Measurements from ENCODE around the gene HTT.

Gene HTT

DNA sequence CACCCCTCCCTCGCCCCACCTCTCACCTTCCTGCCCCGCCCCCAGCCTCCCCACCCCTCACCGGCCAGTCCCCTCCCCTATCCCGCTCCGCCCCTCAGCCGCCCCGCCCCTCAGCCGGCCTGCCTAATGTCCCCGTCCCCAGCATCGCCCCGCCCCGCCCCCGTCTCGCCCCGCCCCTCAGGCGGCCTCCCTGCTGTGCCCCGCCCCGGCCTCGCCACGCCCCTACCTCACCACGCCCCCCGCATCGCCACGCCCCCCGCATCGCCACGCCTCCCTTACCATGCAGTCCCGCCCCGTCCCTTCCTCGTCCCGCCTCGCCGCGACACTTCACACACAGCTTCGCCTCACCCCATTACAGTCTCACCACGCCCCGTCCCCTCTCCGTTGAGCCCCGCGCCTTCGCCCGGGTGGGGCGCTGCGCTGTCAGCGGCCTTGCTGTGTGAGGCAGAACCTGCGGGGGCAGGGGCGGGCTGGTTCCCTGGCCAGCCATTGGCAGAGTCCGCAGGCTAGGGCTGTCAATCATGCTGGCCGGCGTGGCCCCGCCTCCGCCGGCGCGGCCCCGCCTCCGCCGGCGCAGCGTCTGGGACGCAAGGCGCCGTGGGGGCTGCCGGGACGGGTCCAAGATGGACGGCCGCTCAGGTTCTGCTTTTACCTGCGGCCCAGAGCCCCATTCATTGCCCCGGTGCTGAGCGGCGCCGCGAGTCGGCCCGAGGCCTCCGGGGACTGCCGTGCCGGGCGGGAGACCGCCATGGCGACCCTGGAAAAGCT is at the start of gene HTT, which contains the start of gene HTT-AS:
Gene HTT (plus strand): TSS at position 604 of the 768 bp plus-strand sequence. CDS start 145 bp downstream, at position 749.
Gene HTT-AS (minus strand): TSS at position 461 of the 768 bp plus-strand sequence.
- DNase-seq, result peak; percentile 76

DNA sequence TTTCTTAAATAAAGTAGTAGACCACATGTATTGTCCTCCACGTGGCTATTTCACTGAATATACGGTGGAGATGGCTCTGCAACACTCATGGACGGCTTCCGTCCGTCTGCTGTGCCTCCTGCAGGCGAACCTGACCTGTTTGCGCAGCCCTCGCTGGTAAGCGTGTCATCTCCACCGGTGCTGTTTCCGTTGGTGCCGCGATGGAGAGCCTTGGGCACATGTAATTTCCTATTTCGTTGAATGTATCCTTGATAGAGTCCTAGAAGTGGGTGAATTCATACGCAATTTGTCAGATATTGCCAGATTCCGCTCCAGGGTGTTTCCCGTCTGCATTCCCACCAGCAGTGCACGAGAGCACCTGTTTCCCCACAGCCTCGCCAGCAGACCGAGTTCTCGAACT is 48.6 kb upstream of the HTT start:
- DNase-seq, result no peak

DNA sequence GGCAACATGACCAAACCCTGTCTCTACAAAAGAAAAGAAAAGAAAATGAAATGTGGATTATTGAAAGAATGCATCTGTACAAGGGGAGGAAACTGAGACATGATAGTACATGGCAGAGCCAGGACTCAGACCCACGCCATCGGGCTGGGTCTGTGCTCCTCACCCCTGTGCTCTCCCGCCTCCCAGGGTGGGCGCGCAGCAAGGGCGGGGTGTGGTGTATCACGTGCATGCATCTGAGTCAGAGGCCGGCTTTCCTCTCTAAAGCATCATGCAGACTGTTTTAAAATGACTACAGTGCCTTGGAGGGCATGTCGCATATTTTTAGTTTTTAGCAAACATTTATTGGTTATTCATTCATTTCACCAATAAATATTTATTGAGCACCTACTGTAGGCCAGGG is 47.9 kb upstream of the HTT start:
- DNase-seq, result no peak

GRCh38 chr4:3029464-3029863 is 45.0 kb upstream of the HTT start:
- no peak for DNase-seq

- peak; percentile 2 for DNase-seq
These were observed 43.7 kb upstream of the HTT start for GRCh38 chr4:3030566-3031356.

DNA sequence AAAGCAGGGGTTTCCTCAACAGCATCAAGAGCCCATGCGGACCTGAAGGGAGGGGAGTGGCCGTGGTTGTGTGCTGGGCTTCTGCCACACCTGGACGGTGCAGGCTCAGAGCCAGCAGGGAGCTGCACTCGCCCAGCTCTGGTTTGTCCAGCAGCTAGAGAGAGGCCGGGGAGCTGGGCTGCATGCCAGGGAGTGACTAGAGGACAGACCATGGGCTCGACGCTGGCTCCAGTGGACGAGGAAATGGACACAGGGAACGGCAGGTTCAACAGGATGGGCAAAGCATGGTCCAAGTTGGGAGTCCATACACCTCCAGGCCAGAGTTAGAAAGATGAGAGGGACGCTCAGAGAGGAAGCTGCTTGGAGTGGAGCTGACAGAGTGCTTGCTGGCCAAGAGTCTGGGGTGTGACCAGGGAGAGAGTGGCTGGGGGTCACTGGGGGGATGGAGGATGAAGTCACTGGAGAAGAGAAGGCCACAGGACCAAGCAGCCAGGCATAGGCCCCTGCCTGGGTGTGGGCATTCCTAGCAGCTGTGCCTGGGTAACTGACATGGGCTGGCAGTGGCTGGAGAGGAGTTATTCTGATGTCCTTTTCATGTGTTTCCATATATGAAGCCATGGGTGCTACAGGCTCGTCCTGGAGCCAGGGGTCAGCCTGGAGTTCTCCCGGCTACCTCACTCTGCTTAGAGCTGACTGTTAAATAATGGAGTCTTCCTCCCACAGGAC is 43.0 kb upstream of the HTT start:
- no peak for DNase-seq

DNA sequence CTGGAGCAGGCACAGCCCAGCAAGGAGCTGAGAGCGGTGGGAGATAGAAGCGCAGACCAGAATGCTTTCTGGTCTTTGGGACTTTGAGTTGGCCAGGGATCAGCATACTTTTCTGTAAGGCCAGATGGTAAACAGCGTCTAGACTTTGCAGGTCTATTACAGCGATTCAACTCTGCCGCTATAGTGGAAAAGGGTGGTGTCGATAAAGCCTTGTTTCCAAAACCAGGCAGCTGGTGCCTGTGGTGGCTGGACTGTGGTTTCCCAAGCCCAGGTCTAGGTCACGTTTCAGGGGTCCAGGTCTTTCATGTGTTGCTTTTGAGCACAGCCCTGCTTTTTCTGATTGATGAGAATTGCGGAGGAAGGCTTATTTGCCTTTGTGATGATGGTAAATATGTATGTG is 40.2 kb upstream of the HTT start:
- no peak for DNase-seq

DNA sequence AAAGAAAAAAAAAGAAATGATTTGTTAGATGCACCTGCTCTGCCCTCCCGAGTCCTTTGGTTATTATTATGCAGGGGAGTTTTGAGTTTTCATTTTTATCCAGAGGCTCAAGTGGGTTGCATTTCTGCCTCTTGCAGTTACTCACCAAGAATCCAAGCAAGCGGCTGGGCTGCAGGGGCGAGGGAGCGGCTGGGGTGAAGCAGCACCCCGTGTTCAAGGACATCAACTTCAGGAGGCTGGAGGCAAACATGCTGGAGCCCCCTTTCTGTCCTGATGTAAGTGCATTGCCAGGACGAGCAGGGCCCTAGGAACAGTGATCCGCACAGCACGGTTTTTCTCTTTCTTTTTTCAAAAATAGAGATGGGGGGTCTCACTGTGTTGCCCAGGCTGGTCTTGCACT is 39.2 kb upstream of the HTT start:
- DNase-seq, result no peak

GRCh38 chr4:3035674-3036073 is 38.8 kb upstream of the HTT start:
- no peak for DNase-seq

DNA sequence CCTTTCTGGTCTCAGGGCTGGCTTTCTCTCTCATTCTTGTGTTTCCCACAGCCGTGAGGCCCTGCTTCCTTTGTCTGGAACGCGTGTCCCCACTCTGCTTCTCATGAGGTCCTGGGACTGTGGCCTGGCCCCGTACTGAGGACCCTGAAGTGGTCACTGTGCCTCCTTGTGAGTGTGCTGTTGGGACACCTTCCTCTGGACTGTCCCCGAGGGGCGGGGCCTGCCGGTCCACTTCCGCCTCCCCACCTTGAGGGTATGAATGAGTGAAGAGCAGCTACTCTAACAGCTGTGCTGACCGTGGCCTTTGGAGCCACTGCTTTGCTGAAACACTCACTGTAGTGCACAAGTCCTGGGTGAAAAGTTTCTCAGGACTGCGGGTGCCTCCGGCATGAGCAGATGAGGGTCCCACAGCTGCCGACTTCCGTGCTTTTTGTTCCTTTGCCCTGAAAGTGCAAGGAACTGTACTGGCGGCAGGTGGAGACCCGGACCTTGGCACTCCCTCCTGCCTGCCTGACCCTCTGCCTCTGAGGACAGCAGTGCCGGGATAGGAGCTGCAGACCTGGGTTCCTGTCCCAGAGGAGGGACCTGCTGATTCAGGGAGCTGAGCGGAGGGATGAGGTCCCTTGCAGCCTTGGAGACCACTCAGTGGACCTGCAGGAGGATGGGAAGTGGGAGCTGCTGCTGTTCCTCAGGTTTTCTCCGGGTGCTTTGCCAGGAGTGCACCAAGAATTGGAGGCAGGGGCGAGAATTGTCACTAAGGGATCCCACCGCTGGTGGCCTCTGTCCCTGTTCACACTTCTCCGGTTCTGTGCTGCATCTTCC is 38.1 kb upstream of the HTT start:
- DNase-seq, result no peak

GRCh38 chr4:3037957-3038461 is 36.5 kb upstream of the HTT start:
- DNase-seq, result no peak

DNA sequence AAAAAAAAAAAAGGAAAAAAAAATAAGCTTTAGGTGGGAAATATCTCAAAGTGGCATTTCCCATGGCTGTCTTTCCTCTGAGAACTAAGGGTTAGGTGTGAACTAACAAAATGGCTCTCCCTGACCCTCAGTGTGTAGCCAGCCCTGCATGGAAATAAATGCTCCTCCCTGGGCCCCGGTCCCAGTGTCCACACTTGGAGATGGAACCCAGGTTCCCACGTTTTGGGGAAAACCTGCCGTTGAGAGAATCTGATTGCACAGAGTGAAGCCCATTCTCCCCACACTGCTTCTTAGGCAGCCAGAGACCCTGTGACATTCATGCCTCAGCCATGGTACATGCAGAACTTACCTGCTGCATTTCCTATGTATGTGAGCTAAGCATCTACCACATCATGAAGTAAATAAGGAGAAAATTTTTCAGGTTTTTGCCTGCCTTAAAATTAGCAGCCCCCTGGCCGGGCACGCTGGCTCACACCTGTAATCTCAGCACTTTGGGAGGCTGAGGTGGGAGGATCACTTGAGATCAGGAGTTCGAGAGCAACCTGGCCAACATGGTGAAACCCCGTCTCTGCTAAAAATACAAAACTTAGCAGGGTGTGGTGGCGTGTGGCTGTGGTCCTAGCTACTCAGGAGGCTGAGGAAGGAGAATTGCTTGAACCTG is 34.6 kb upstream of the HTT start:
- DNase-seq, result no peak

GRCh38 chr4:3040452-3041191 is 33.9 kb upstream of the HTT start:
- no peak for DNase-seq

DNA sequence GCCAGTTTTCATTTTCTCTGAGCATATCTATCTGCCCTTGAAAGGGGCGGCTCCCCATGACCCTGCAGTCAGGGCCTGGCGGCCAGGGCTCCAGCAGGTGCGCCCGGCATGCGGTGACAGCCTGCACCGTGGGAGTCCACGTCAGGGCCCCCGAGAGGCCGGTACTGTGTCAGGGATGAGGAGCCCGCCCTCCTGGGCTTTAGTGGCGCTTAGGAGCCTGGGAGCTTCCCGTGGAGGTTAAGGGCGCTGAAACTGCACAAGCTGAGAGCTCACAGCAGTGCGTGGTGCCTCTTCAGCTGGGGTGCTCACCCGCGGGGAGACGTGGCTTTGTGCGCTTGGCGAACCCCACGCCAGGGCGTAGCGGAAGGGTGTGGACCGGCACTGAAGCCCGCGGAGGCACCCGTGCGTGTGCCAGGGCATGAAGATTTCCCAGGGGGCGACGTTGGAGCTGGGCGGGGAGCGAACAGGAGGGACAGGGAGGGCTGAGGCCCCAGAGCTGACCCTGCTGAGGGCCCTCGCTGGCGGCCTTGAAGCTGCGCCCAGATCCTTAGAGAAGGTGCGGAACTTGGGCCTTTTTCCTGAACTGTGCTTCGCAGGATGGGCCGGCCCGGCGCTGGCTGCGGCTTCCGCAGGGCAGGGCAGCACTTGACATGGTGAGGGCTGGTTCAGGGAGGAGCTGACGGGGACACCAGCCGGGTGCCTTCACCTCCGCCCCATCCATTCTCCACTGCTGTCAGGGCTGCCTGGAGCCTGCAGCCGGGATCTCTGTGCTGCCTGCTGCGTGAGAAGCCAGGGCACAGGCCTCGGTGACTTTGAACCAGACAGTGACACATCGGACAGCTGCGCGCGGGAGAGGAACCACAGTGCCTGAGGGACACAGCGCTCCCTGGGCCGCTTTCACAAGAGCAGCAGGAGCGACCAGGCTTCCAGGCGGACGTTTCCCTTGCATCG is 33.0 kb upstream of the HTT start:
- DNase-seq, result peak; percentile 14

GRCh38 chr4:3042226-3042625 is 32.3 kb upstream of the HTT start:
- DNase-seq, result no peak

- no peak for DNase-seq
These were observed 31.0 kb upstream of the HTT start for GRCh38 chr4:3043282-3044020.

DNA sequence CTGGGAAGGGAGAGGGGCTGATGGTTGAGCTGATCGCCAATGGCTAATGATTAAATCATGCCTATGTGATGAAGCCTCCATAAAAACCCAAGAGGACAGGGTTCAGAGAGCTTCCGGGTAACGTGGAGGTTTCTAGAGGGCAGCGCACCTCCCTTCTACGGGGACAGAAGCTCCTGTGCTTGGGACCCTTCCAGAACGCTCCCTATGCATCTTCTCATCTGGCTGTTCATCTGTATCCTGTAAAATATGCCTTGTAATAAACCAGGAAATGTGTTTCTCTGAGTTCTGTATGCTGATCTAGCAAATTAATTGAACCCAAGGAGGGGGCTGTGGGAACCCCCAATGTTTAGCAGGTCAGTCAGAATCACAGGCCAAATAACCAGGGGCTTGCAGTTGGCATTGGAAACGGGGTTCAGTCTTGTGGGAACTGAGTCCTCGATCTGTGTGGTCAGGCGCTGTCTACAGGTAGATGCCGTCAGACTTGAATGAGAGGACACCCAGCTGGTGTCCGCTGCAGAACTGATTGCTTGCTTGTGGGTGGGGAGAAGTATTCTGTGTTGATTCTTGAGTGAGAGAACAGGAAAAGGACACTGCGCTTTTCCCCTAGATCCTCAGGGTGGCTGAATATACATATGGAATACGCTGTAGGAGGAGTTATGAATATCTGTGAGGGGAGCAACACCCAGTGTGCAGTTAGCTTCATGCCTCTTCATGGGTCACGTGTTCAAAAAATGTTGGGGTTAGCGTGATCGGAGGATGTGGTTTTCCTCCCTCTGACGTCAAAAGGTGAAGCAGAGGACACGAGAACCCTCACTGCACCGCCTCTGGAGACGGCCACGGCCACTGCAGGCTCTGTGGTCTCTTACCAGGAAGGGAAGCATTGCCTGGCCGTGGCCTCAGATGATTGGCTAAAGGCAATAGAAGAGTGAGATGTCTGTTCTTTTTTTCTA is 29.3 kb upstream of the HTT start:
- DNase-seq, result no peak

- peak; percentile 4 for DNase-seq
These were observed 28.3 kb upstream of the HTT start for GRCh38 chr4:3046162-3046561.

Measured in NCI-H510A treated with DMSO at 0.1 percent for 48 hours (cell line).